Measurements from ENCODE around the gene ANO3.

The ANO3 gene

DNA sequence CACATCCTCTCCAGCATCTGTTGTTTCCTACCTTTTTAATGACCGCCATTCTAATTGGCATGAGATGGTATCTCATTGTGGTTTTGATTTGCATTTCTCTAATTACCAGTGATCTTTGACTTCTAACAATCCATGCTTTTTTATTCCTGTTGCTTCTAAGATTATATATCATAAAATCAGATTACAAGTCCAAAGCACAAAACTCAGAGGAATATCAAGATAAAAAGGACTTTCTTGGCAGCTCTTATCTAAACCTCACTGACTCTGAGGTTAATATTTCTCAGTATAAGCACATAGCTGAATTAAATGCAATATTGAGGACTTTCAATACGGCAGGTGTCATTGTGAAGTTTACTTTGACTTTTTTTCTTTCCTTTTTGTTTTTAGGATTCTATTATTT is 378.6 kb downstream of the ANO3 start:
- DNase-seq (ENCODE audit: low spot score): no peak

DNA sequence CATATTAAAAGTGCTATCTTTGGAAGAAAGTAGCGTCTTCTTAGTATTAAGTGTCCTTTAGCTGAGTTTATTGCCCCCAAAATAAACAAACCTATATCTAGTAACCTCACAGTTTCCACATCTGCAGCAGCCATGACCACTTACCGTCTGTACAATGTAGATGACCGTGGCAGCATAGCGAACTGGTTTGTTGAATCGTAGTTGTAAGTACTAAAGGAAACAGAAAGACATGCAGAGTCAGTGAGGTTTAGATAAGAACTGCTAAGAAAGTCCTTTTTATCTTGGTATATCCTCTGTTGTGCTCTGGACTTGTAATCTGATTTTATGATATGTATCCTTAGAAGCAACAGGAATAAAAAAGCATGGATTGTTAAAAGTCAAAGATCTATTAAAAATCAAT is 380.6 kb downstream of the ANO3 start:
- DNase-seq (ENCODE audit: low spot score): no peak
